Spleen (tissue), 7 donors: Measurements from ENCODE around the gene LCLAT1.
"Not testable (repeated sequence)": the region's sequence is repeated elsewhere in the genome, so short reads cannot be mapped to it uniquely, and the experiment has no call there.

Experiments used
- POLR2AphosphoS5 ChIP-seq, 3 donors: sonication (generic); formaldehyde crosslinking; IDR thresholded peaks; one replicate each; pipeline ENCODE4 v1.5.1; 2017; ENCODE audit warnings: antibody characterized with exemption in 3 of 3
- TF ChIP-seq, protein P1 (sequence below), 11 experiments: fragments of 200-600 bp in 7 of 11; fragments of 450-650 bp in 4 of 11; sonication (generic) in 4 of 11; IDR thresholded peaks in 8 of 11; conservative IDR thresholded peaks in 3 of 11; 1 replicate in 7 of 11; 2 replicates in 4 of 11; pipeline versions ENCODE4 v1.4.0 to v1.8.0; 2016 to 2021; ENCODE audit warnings: antibody characterized with exemption in 11 of 11, inconsistent platforms in 4 of 11, mild to moderate bottlenecking in 1 of 11
- donor health status: DM: no; HTN: no; CAD: no; lungs with moderate emphysema.
- donor health status: DM: no; HTN: no; CAD: no.
- donor health status: DM: no; HTN: no; CAD: no.

DNA sequence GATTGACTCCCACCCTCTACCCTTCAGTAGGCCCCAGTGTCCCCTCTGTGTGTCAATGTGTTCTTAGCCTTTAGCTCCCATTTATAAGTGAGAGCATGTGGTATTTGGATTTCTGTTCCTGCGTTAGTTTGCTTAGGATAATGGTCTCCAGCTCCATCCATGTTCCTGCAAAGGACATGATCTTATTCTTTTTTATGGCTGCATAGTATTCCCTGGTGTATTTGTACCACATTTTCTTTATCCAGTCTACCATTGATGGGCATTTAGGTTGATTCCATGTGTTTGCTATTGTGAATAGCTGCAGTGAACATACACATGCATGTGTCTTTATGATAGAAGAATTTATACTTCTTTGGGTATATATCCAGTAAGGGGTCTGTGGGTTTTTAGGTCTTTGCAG lies 60.4 kb downstream of the LCLAT1 start:
- TF ChIP-seq, protein P1, sequence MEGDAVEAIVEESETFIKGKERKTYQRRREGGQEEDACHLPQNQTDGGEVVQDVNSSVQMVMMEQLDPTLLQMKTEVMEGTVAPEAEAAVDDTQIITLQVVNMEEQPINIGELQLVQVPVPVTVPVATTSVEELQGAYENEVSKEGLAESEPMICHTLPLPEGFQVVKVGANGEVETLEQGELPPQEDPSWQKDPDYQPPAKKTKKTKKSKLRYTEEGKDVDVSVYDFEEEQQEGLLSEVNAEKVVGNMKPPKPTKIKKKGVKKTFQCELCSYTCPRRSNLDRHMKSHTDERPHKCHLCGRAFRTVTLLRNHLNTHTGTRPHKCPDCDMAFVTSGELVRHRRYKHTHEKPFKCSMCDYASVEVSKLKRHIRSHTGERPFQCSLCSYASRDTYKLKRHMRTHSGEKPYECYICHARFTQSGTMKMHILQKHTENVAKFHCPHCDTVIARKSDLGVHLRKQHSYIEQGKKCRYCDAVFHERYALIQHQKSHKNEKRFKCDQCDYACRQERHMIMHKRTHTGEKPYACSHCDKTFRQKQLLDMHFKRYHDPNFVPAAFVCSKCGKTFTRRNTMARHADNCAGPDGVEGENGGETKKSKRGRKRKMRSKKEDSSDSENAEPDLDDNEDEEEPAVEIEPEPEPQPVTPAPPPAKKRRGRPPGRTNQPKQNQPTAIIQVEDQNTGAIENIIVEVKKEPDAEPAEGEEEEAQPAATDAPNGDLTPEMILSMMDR (IDR thresholded peaks at IDR 0.05 in 8 of 11, conservative IDR thresholded peaks at IDR 0.05 in 3 of 11): not testable (repeated sequence)
- TF ChIP-seq POLR2AphosphoS5 (IDR thresholded peaks at IDR 0.05): not testable (repeated sequence)
